Bronchial epithelial cell (primary cell): Measurements from ENCODE around the gene ILDR1. TPM values are rescaled to one million over a fixed set of nuclear protein-coding genes. Genes with fewer than 3 reads are reported as not detected.
"Not testable (repeated sequence)": the region's sequence is repeated elsewhere in the genome, so short reads cannot be mapped to it uniquely, and the experiment has no call there.

Source experiments
- DNase-seq: peaks from one replicate; pipeline ENCODE4 v3.0.0-alpha.2; 2010; ENCODE audit warnings: low read depth
- FAIRE-seq: peaks from 2 replicates; lab custom pipeline; 2011; peaks lifted over from hg19 to GRCh38; lab: Jason Lieb, UNC
- H3K27me3 ChIP-seq: 2 replicates; pipeline ENCODE4 v1.5.1; 2011; ENCODE audit warnings: low read length; ENCODE audit not compliant: control insufficient read depth, insufficient read depth
- H3K36me3 ChIP-seq: 2 replicates; pipeline ENCODE4 v1.5.1; 2011; ENCODE audit warnings: low read length; ENCODE audit not compliant: control insufficient read depth, insufficient read depth
- H3K4me3 ChIP-seq: 2 replicates; pipeline ENCODE4 v1.5.1; 2011; ENCODE audit warnings: mild to moderate bottlenecking, low read depth, low read length, control low read depth
- total RNA-seq: library from RNA; depleted of rRNA; stranded (reverse); fragments of >200 nt; gene quantifications from 2 replicates; pipeline ENCODE4 v1.2.1, GENCODE V29; 2014
- TF ChIP-seq, protein P1 (sequence below): IDR thresholded peaks from 2 replicates; pipeline ENCODE4 v1.5.1; 2011; ENCODE audit warnings: mild to moderate bottlenecking, moderate library complexity, low read length, control low read depth, inconsistent platforms; ENCODE audit not compliant: insufficient read depth, severe bottlenecking

ILDR1 gene
- total RNA-seq, 1 donor from 2014 or later = 1.6 TPM

DNA sequence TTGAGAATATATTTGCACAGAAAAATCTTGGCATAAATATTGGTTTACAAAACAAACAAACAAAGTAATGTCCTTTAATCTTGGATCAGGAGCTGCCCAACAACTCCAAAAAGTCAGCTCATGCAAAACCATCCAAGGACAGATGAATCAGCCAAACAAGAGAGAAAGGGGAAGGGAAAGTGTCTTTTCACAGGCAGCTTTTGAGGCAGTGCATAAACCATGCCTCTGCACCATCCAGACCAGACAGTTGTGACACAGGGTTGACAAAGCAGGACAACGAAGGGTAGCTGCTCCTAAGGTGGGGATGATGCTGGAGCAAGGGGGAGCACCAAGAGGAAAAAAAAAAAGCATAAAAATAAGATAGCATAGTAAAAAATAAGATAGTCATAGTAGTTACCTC, 41.9 kb upstream of the ILDR1 start:
- H3K27me3 ChIP-seq = no peaks in the 10 kb centered on the region
- no peaks in the 10 kb centered on the region for H3K36me3 ChIP-seq
- DNase-seq (no peak), FAIRE-seq (no peak)
- TF ChIP-seq, protein P1, sequence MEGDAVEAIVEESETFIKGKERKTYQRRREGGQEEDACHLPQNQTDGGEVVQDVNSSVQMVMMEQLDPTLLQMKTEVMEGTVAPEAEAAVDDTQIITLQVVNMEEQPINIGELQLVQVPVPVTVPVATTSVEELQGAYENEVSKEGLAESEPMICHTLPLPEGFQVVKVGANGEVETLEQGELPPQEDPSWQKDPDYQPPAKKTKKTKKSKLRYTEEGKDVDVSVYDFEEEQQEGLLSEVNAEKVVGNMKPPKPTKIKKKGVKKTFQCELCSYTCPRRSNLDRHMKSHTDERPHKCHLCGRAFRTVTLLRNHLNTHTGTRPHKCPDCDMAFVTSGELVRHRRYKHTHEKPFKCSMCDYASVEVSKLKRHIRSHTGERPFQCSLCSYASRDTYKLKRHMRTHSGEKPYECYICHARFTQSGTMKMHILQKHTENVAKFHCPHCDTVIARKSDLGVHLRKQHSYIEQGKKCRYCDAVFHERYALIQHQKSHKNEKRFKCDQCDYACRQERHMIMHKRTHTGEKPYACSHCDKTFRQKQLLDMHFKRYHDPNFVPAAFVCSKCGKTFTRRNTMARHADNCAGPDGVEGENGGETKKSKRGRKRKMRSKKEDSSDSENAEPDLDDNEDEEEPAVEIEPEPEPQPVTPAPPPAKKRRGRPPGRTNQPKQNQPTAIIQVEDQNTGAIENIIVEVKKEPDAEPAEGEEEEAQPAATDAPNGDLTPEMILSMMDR = no peak
- no peak overlapping the region for H3K4me3 ChIP-seq

GRCh38 chr3:122060040-122060698, 38.1 kb upstream of the ILDR1 start:
- TF ChIP-seq, protein P1 = no peak
- peak; percentile 5 for DNase-seq
- FAIRE-seq = no peak
- H3K36me3 ChIP-seq = no peaks in the 10 kb centered on the region
- no peaks in the 10 kb centered on the region for H3K27me3 ChIP-seq
- H3K4me3 ChIP-seq = no peak overlapping the region

DNA sequence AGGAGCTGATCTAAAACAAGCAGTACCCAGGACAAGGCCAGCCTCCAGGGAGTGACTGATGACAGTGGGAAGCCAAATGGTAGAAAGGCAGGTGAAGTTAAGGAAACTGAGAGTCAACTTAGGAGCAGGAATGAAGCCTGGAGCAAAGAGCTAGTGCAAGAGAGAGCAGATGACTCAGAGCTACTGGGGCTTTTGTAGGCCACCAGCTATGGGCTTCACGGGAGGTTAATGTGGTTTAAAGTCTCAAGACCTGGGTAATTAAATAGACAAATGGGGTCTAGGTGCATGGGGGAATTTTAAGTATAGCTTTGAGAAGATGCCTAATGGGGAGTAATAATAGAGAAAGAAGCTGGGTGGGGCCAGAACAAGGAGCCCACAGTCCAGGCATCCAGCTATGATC, 36.2 kb upstream of the ILDR1 start:
- FAIRE-seq (no peak), DNase-seq (no peak)
- Histone ChIP-seq H3K36me3 (no peaks in the 10 kb centered on the region), H3K4me3 (no peak overlapping the region), H3K27me3 (no peaks in the 10 kb centered on the region)
- TF ChIP-seq, protein P1 = no peak

DNA sequence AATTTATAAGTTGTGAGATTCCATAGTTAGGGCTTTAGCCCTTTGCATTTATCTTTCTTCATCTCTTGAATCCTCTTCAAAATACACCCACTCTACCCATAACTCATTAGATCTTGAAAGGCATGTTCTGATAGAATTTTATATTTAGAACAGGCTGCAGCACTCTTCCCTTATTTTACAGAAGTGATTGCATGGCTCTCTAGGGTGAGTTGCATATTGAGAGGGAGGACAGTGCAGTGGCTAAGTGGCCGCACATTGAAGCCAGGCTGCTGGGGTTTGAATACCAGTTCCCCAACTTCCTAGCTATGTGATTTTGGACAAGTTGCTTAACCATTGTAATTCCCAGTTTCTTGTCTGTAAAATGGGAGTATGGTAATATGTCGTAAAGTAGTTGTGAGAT, 35.6 kb upstream of the ILDR1 start:
- Histone ChIP-seq H3K27me3 (no peaks in the 10 kb centered on the region), H3K4me3 (no peak overlapping the region), H3K36me3 (no peaks in the 10 kb centered on the region)
- FAIRE-seq (no peak), DNase-seq (no peak)
- TF ChIP-seq, protein P1 = no peak

DNA sequence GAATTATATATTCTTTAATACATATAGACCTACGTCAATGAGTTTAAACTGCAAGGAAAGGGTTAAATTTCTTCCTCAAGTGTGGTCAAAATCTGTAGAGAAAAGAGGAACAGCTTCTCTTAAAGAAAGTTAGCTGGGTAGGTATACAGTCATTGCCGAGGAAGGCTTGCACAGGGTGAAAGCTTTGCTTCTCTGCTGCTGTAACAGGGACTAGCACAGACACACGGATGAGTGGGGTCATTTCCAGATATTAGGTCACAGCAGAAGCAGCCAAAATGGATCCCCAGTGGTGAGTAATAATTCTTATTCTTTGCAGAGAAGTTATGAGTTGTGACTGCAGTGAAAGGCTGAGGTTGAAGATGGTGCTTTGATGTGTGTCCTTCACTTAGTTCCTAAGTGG, 33.2 kb upstream of the ILDR1 start, which contains the start of gene CD86:
TSS of gene CD86 (plus strand) at position 148 of the 400 bp plus-strand sequence. CDS start at position 276, 128 bp downstream.
- DNase-seq (peak; percentile 5), FAIRE-seq (no peak)
- TF ChIP-seq, protein P1 = no peak
- Histone ChIP-seq H3K27me3 (no peaks in the 10 kb centered on the region), H3K4me3 (no peak within 1 kb of the TSS), H3K36me3 (no peaks in the 10 kb centered on the region)

GRCh38 chr3:122052968-122053367, 30.9 kb upstream of the ILDR1 start:
- no peaks in the 10 kb centered on the region for H3K36me3 ChIP-seq
- FAIRE-seq (no peak), DNase-seq (no peak)
- no peak overlapping the region for H3K4me3 ChIP-seq
- TF ChIP-seq, protein P1 = no peak
- no peaks in the 10 kb centered on the region for H3K27me3 ChIP-seq

DNA sequence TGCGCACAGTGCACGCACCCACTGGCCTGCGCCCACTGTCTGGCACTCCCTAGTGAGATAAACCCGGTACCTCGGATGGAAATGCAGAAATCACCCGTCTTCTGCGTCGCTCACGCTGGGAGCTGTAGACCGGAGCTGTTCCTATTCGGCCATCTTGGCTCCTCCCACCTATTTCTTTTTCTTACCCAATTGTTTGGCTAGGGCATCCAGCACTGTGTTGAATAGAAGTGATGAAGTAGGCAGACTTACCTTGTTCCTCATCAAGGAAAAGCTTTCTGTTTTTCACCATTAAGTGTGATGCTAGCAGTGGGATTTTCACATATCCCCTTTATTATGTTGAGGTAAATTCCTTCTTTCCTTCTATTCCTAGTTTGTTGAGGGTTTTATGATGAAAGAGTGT, 25.7 kb upstream of the ILDR1 start:
- H3K4me3 ChIP-seq, FAIRE-seq: not testable (repeated sequence)

GRCh38 chr3:122047296-122047695, 25.2 kb upstream of the ILDR1 start:
- not testable (repeated sequence) for H3K36me3 ChIP-seq, FAIRE-seq, H3K4me3 ChIP-seq, H3K27me3 ChIP-seq, DNase-seq

More for the DNA sequence above, 25.7 kb upstream of the ILDR1 start:
- H3K36me3 ChIP-seq, H3K27me3 ChIP-seq, DNase-seq: not testable (repeated sequence)
